IMR-90 (cell line): ENCODE measurements around the gene ATP8B2. TPM values are rescaled to one million over a fixed set of nuclear protein-coding genes. Genes with fewer than 3 reads are reported as not detected.

ENCODE experiments used
- ATAC-seq: fragments of 200-7000 bp; cut with Tn5 transposase; 2 replicates; pipeline ENCODE4 v1.9.1; 2020; ENCODE audit warnings: low read depth, mild to moderate bottlenecking, moderate library complexity
- BruUV-seq: library from RNA; stranded (reverse); fragments of 400-500 nt; replicated peaks from 2 replicates; lab custom pipeline; 2021; lab: Mats Ljungman, UMichigan
- CTCF ChIA-PET: fragments of 300-600 bp; formaldehyde crosslinking; extraction: SDS; loops from one replicate; lab custom pipeline; 2021; ENCODE audit warnings: antibody characterized with exemption; lab: Yijun Ruan, JAX
- POLR2A ChIA-PET: fragments of 300-600 bp; sonication (Branson Sonifier 250); formaldehyde crosslinking; loops from one replicate; lab custom pipeline; 2022; ENCODE audit warnings: antibody characterized with exemption; ENCODE audit not compliant: unreplicated experiment; lab: Charles Lee
- DNase-seq: peaks from one replicate; pipeline ENCODE4 v3.0.0; 2013
- H2AFZ ChIP-seq: replicated peaks from 2 replicates; pipeline ENCODE3; 2013; ENCODE audit warnings: low read length, mild to moderate bottlenecking; ENCODE audit not compliant: poor library complexity
- H2AK5ac ChIP-seq: 2 replicates; pipeline ENCODE4 v1.6.1; 2013; ENCODE audit warnings: low read depth, low read length, inconsistent platforms
- H2AK9ac ChIP-seq: replicated peaks from 2 replicates; pipeline ENCODE3; 2013; ENCODE audit warnings: mild to moderate bottlenecking, low read depth, low read length, moderate library complexity; ENCODE audit not compliant: poor library complexity
- H2BK120ac ChIP-seq: 2 replicates; pipeline ENCODE4 v1.6.1; 2013; ENCODE audit warnings: low read depth, low read length, inconsistent platforms
- H2BK15ac ChIP-seq: 3 replicates; pipeline ENCODE4 v1.6.1; 2013; ENCODE audit warnings: low read depth, low read length, inconsistent platforms
- H2BK20ac ChIP-seq: 2 replicates; pipeline ENCODE4 v1.6.1; 2013; ENCODE audit warnings: low read depth, mild to moderate bottlenecking, inconsistent platforms, low read length, moderate library complexity
- H2BK5ac ChIP-seq: 2 replicates; pipeline ENCODE4 v1.6.1; 2013; ENCODE audit warnings: mild to moderate bottlenecking, low read depth, low read length, inconsistent platforms; ENCODE audit not compliant: poor library complexity, severe bottlenecking
- H3K14ac ChIP-seq: replicated peaks from 2 replicates; pipeline ENCODE4 v1.6.1; 2013; ENCODE audit warnings: low read depth, low read length, inconsistent platforms
- H3K18ac ChIP-seq: 2 replicates; pipeline ENCODE4 v1.6.1; 2013; ENCODE audit warnings: low read depth, low read length, control low read depth
- H3K23ac ChIP-seq: 2 replicates; pipeline ENCODE4 v1.6.1; 2013; ENCODE audit warnings: low read depth, low read length, inconsistent platforms
- H3K27ac ChIP-seq: 2 replicates; pipeline ENCODE4 v1.5.1; 2013; ENCODE audit warnings: mild to moderate bottlenecking, control low read depth, low read length; ENCODE audit not compliant: insufficient read depth
- H3K27me3 ChIP-seq: 2 replicates; pipeline ENCODE4 v1.6.1; 2013; ENCODE audit warnings: low read length; ENCODE audit not compliant: control insufficient read depth, insufficient read depth
- H3K36me3 ChIP-seq: 2 replicates; pipeline ENCODE4 v1.6.1; 2013; ENCODE audit warnings: low read length, mixed read lengths; ENCODE audit not compliant: control insufficient read depth, insufficient read depth
- H3K4ac ChIP-seq: 2 replicates; pipeline ENCODE4 v1.6.1; 2013; ENCODE audit warnings: low read depth, low read length, inconsistent platforms
- H3K4me1 ChIP-seq: 2 replicates; pipeline ENCODE4 v1.6.1; 2013; ENCODE audit warnings: low read length, mixed read lengths; ENCODE audit not compliant: control insufficient read depth, insufficient read depth
- H3K4me2 ChIP-seq: 2 replicates; pipeline ENCODE4 v1.6.1; 2013; ENCODE audit warnings: low read depth, mild to moderate bottlenecking, control low read depth, low read length, moderate library complexity
- H3K4me3 ChIP-seq: 2 replicates; pipeline ENCODE4 v1.5.1; 2013; ENCODE audit warnings: low read depth, mild to moderate bottlenecking, control low read depth, low read length, moderate library complexity; ENCODE audit not compliant: insufficient read depth
- H3K56ac ChIP-seq: 2 replicates; pipeline ENCODE4 v1.6.1; 2013; ENCODE audit warnings: low read length, inconsistent platforms; ENCODE audit not compliant: insufficient read depth; ENCODE audit errors: extremely low read depth
- H3K79me1 ChIP-seq, 2 experiments: 2 replicates each; pipeline ENCODE4 v1.6.1; 2013; ENCODE audit warnings: low read length in 2 of 2, inconsistent platforms in 1 of 2, low read depth in 1 of 2
- H3K9ac ChIP-seq: 2 replicates; pipeline ENCODE4 v1.6.1; 2013; ENCODE audit warnings: low read depth, low read length, control low read depth
- H3K9me1 ChIP-seq: 2 replicates; pipeline ENCODE4 v1.6.1; 2013; ENCODE audit warnings: low read length, inconsistent platforms; ENCODE audit not compliant: insufficient read depth
- H3K9me3 ChIP-seq: 2 replicates; pipeline ENCODE4 v1.6.1; 2013; ENCODE audit warnings: low read length; ENCODE audit not compliant: control insufficient read depth, insufficient read depth
- H4K20me1 ChIP-seq: 2 replicates; pipeline ENCODE4 v1.6.1; 2013; ENCODE audit warnings: low read length, inconsistent platforms; ENCODE audit not compliant: insufficient read depth
- H4K5ac ChIP-seq: 2 replicates; pipeline ENCODE4 v1.6.1; 2013; ENCODE audit warnings: mild to moderate bottlenecking, low read depth, low read length, control low read depth
- H4K8ac ChIP-seq, 2 experiments: 2 replicates each; pipeline ENCODE4 v1.6.1; 2013; ENCODE audit warnings: low read depth in 2 of 2, low read length in 2 of 2, control low read depth in 1 of 2, inconsistent platforms in 1 of 2
- H4K91ac ChIP-seq: 2 replicates; pipeline ENCODE4 v1.6.1; 2013; ENCODE audit warnings: low read depth, low read length, inconsistent platforms; ENCODE audit not compliant: insufficient read depth
- CEBPB ChIP-seq: IDR thresholded peaks from 2 replicates; pipeline ENCODE4 v1.6.1; 2012; ENCODE audit warnings: low read depth, low read length, improper control_type of control experiment
- RCOR1 ChIP-seq: IDR thresholded peaks from 2 replicates; pipeline ENCODE4 v1.6.1; 2012; ENCODE audit warnings: mild to moderate bottlenecking, low read length, improper control_type of control experiment; ENCODE audit not compliant: insufficient replicate concordance
- SMC3 ChIP-seq: fragments of 150-350 bp; IDR thresholded peaks from 2 replicates; pipeline ENCODE4 v1.6.1; 2016; ENCODE audit warnings: low read depth, mild to moderate bottlenecking, antibody characterized with exemption, low read length, moderate library complexity
- USF2 ChIP-seq: fragments of 150-350 bp; IDR thresholded peaks from 2 replicates; pipeline ENCODE4 v1.6.1; 2017; ENCODE audit warnings: mild to moderate bottlenecking, antibody characterized with exemption, low read length, low read depth
- WGBS, 2 experiments: methylation state at CpG; one replicate each; pipeline versions ENCODE4 v1.1.5 to v1.1.7; 2013; ENCODE audit warnings: missing lambda C conversion rate in 2 of 2; ENCODE audit not compliant: insufficient read length in 1 of 2; ENCODE audit errors: extremely low coverage in 2 of 2; 5-methylcytosine and 5-hydroxymethylcytosine counted together
- dilution Hi-C: fragments of 300-500 bp; cut with HindIII; formaldehyde crosslinking; loops from one replicate; pipeline ENCODE4 v1.14.3; 2018; ENCODE audit warnings: low sequenced_read_pairs; ENCODE audit not compliant: unreplicated experiment
- in situ Hi-C: fragments of 300-500 bp; cut with MboI; formaldehyde crosslinking; loops from 3 replicates; pipeline ENCODE4 v1.14.3; 2019; ENCODE audit warnings: low sequenced_read_pairs, inconsistent platforms, mixed read lengths
- intact Hi-C: fragments of 100-400 bp; cut with micrococcal nuclease; formaldehyde crosslinking; loops from 2 replicates; pipeline ENCODE4 v1.10.0; 2022
- polyA plus RNA-seq, 3 experiments: library from polyadenylated mRNA; depleted of rRNA; stranded (reverse); fragments of >200 nt; gene quantifications; 2 replicates each; pipeline ENCODE4 v1.2.3, GENCODE V29; 2012; ENCODE audit warnings: low replicate concordance in 1 of 3
- total RNA-seq: library from RNA; depleted of rRNA; stranded (reverse); fragments of >200 nt; gene quantifications from 2 replicates; pipeline ENCODE4 v1.2.3, GENCODE V29; 2012
- TF ChIP-seq, protein P1 (sequence below): fragments of 150-350 bp; IDR thresholded peaks from 2 replicates; pipeline ENCODE4 v1.6.1; 2016; ENCODE audit warnings: low read depth, mild to moderate bottlenecking, low read length, moderate library complexity, borderline replicate concordance
- TF ChIP-seq, protein P2 (sequence below): conservative IDR thresholded peaks from 2 replicates; pipeline ENCODE4 v1.5.1; 2012; ENCODE audit warnings: mild to moderate bottlenecking, low read depth, low read length, improper control_type of control experiment

ATP8B2 gene
- total and polyA plus RNA-seq, 2 of the 4 experiments (the other 2 are of a cell fraction), result 79.4 to 91.0 TPM

- Histone ChIP-seq H4K8ac (no peak overlapping the region), H3K9ac (no peak overlapping the region), H2BK120ac (no peak overlapping the region), H3K4me3 (no peak overlapping the region), H3K4me2 (no peak overlapping the region), H4K20me1 (no peaks in the 10 kb centered on the region), H3K9me1 (no peaks in the 10 kb centered on the region), H4K91ac (no peak overlapping the region), H2BK20ac (no peak overlapping the region), H3K23ac (no peak overlapping the region), H2AK5ac (no peak overlapping the region), H4K5ac (no peak overlapping the region), H3K36me3 (no peaks in the 10 kb centered on the region), H3K56ac (no peak overlapping the region), H2BK15ac (no peak overlapping the region), H2BK5ac (no peak overlapping the region), H3K4me1 (no peaks in the 10 kb centered on the region; the same call in 1 of the 2 replicates), H3K79me1 (no peaks in the 10 kb centered on the region), H3K27me3 (peaks cover 6% of the 10 kb centered on the region), H2AK9ac (no peak overlapping the region), H3K27ac (no peak overlapping the region), H3K4ac (no peak overlapping the region), H3K14ac (no peak overlapping the region), H3K9me3 (peaks cover 4% of the 10 kb centered on the region; the same call in 1 of the 2 replicates), H3K18ac (no peak overlapping the region), H2AFZ (no peak overlapping the region)
- BruUV-seq, result no TSS peak
- DNase-seq (no peak), ATAC-seq (no peak)
- intact Hi-C loops (no loop called here), dilution Hi-C loops (no loop called here), in situ Hi-C loops (no loop called here)
- 73% methylated on average over 6 of the region's 16 CpGs; no CpG with 5 or more reads in 1 of the 2 experiments for WGBS, 2 experiments
- CTCF ChIA-PET, result no interaction called here
- POLR2A ChIA-PET, result no interaction called here
- TF ChIP-seq SMC3 (no peak), RCOR1 (no peak), USF2 (no peak), CEBPB (no peak)
- TF ChIP-seq, protein P1, sequence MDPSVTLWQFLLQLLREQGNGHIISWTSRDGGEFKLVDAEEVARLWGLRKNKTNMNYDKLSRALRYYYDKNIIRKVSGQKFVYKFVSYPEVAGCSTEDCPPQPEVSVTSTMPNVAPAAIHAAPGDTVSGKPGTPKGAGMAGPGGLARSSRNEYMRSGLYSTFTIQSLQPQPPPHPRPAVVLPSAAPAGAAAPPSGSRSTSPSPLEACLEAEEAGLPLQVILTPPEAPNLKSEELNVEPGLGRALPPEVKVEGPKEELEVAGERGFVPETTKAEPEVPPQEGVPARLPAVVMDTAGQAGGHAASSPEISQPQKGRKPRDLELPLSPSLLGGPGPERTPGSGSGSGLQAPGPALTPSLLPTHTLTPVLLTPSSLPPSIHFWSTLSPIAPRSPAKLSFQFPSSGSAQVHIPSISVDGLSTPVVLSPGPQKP, result no peak
- TF ChIP-seq, protein P2, sequence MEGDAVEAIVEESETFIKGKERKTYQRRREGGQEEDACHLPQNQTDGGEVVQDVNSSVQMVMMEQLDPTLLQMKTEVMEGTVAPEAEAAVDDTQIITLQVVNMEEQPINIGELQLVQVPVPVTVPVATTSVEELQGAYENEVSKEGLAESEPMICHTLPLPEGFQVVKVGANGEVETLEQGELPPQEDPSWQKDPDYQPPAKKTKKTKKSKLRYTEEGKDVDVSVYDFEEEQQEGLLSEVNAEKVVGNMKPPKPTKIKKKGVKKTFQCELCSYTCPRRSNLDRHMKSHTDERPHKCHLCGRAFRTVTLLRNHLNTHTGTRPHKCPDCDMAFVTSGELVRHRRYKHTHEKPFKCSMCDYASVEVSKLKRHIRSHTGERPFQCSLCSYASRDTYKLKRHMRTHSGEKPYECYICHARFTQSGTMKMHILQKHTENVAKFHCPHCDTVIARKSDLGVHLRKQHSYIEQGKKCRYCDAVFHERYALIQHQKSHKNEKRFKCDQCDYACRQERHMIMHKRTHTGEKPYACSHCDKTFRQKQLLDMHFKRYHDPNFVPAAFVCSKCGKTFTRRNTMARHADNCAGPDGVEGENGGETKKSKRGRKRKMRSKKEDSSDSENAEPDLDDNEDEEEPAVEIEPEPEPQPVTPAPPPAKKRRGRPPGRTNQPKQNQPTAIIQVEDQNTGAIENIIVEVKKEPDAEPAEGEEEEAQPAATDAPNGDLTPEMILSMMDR, result no peak
Observed at GRCh38 chr1:154379301-154379700, 54.0 kb downstream of the ATP8B2 start.
